NCI-H2107 treated with DMSO at 0.1 percent for 48 hours (cell line): Measurements from ENCODE around the gene AGMAT.
A peak's percentile ranks its signal among the peaks of the same experiment; 100 is the strongest.

Source experiments
- DNase-seq: peaks from one replicate; lab custom pipeline; 2025; ENCODE audit not compliant: unreplicated experiment; lab: John Stamatoyannopoulos, UW

Gene AGMAT

GRCh38 chr1:15524283-15525049, 60.4 kb downstream of the AGMAT start:
- DNase-seq: peak; percentile 86

GRCh38 chr1:15524021-15524282, 60.9 kb downstream of the AGMAT start, which contains the start of gene CASP9:
Gene CASP9, minus strand, starts transcription at chr1:15524215. Its CDS starts 15 bp downstream, at chr1:15524200.
- peak; percentile 50 for DNase-seq

- no peak for DNase-seq
These were observed 61.5 kb downstream of the AGMAT start for GRCh38 chr1:15523104-15524020.

GRCh38 chr1:15522551-15522950, 62.3 kb downstream of the AGMAT start:
- no peak for DNase-seq
